GM12865 (cell line): ENCODE results near the gene ZW10.
"Not testable (repeated sequence)": the region's sequence is repeated elsewhere in the genome, so short reads cannot be mapped to it uniquely, and the experiment has no call there.

Experiments used
- DNase-seq: peaks from one replicate; pipeline ENCODE4 v3.0.0; 2010; ENCODE audit warnings: low read depth
- H3K4me3 ChIP-seq: 2 replicates; pipeline ENCODE4 v1.5.1; 2011; ENCODE audit warnings: mild to moderate bottlenecking, low read depth, low read length, control low read depth
- TF ChIP-seq, protein P1 (sequence below): IDR thresholded peaks from 2 replicates; pipeline ENCODE4 v1.5.1; 2011; ENCODE audit warnings: low read length, control low read depth, low read depth, inconsistent platforms; ENCODE audit not compliant: insufficient read depth; ENCODE audit errors: missing control alignments

ZW10 gene

DNA sequence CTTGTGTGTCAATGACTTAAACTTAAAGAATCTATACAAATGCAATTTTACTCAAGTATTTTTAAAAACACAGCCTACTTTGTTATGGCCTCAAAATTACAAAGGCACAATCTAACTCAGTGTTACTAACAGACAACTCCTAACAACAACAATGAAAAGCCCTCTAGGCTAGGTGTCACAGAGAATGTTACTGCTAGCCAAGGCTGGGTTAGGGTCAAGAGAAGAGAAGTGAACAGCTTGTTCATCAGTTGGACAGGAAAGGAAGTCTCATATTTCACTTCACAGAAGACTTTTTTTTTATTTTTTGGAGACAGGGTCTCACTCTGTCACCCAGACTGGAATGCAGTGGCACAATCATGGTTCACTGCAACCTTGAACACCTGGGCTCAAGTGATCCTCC lies 32.1 kb upstream of the ZW10 start:
- H3K4me3 ChIP-seq: no peak overlapping the region
- TF ChIP-seq, protein P1, sequence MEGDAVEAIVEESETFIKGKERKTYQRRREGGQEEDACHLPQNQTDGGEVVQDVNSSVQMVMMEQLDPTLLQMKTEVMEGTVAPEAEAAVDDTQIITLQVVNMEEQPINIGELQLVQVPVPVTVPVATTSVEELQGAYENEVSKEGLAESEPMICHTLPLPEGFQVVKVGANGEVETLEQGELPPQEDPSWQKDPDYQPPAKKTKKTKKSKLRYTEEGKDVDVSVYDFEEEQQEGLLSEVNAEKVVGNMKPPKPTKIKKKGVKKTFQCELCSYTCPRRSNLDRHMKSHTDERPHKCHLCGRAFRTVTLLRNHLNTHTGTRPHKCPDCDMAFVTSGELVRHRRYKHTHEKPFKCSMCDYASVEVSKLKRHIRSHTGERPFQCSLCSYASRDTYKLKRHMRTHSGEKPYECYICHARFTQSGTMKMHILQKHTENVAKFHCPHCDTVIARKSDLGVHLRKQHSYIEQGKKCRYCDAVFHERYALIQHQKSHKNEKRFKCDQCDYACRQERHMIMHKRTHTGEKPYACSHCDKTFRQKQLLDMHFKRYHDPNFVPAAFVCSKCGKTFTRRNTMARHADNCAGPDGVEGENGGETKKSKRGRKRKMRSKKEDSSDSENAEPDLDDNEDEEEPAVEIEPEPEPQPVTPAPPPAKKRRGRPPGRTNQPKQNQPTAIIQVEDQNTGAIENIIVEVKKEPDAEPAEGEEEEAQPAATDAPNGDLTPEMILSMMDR: no peak
- DNase-seq: no peak

DNA sequence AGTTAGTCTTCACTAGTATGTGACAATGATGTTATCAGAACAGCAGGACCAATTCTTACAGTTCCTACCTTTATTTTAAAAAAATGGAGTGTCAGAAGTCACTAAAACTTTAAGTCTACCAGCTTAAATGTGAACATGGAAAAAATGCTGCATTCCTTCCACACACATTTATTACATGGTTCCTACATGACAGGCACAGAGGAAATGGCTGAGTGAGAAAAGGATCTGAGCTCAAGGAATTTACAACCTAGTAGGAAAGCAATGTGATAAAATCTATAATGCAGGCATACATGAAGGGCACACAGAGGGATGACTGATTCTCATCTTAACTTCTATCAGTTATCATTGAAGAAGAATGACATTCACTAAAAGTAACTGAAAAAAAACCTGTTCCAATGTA lies 29.1 kb upstream of the ZW10 start:
- TF ChIP-seq, protein P1: no peak
- no peak overlapping the region for H3K4me3 ChIP-seq
- no peak for DNase-seq

DNA sequence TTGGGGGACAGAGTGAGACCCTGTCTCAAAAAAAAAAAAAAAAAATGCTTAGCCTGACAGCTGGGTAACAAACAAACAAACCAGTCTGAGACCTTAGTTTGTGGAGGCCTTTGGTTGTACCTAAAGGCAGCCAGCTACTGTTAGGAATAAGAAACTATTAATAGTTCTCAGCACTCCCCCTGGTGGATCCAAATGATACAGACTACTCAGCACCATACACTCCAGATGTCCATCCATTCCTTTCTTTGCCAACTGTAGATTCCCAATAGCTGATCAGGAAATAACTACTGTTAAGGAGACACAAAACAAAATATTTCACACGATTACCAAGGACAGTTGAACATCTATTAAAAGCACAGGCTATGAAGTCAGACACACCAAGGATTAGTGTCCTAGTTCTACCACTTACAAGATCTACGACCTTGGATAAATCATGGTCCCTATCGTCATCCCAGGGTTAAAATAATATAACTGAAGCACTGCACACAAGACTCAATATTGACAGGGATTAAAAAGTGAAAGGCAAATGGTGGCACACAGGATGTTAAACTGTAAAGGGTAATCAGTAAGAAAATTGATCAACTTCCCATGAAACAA lies 23.3 kb upstream of the ZW10 start:
- DNase-seq: peak; percentile 33
- TF ChIP-seq, protein P1: peak; percentile 63
- H3K4me3 ChIP-seq: no peak overlapping the region

DNA sequence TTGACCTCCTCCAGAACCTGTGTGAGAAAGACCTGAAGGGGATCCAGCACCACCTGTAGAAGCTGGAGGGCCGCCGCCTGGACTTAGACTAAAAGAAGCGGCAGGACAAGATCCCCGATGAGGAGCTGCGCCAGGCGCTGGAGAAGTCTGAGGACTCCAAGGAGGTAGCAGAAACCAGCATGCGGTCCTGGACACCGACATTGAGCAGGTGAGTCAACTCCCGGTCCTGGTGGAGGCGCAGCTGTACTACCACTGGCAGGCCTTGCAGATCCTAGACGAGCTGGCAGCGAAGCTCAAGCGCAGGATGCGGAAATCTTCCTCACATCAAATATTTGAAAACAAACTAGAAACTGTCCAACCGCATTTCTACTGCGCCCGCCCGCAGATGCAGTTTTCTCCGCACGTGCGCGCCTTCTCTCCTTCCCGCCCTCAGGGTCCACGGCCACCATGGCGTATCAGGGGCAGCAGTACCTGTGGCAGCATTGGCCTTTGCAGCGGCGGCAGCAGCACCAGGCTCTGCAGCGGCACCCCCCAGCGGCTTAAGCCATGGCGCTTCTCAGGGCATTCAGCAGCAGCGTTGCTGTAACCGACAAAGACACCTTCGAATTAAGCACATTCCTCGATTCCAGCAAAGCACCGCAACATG lies 16.3 kb upstream of the ZW10 start:
- TF ChIP-seq, protein P1: no peak
- H3K4me3 ChIP-seq: no peak overlapping the region
- DNase-seq: no peak

DNA sequence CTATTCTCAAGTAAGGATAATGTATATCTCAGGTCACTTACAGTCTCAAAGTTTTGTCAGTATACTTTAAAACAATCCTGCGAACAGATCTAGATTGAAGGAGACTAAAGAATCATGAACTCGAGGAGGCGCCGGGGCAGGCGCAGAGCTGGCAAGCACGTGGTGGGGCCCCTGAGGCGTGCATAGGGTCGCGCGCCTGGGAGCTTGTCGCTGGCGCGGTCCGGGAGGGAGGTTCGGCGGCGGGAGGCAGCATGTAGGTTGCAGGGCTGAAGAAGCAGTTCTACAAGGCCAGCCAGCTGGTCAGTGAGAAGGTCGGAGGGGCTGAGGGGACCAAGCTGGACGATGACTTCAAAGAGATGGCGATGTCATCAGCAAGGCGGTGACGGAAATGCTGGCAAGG lies 15.5 kb upstream of the ZW10 start:
- not testable (repeated sequence) for H3K4me3 ChIP-seq, DNase-seq

DNA sequence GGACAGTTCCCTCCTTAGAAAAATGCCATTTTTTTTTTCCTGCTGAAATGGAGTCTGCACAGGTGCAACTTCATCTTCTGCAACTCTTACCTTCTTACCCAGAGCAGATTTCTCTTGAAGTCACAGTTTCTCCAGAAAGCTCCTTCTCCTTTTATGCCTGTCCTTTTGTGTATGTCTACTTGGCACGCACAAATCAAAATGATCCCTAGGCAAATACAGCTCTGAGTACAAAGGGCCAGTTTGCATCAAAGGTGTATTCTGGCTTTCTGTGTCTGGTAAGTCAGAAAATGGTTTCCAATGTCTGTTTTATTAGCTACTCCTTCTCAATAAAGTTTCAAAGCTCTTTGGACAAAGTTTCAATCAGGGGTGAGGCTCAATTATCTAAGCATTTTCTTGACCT lies 8.6 kb upstream of the ZW10 start:
- no peak for DNase-seq
- no peak overlapping the region for H3K4me3 ChIP-seq
- TF ChIP-seq, protein P1: no peak

DNA sequence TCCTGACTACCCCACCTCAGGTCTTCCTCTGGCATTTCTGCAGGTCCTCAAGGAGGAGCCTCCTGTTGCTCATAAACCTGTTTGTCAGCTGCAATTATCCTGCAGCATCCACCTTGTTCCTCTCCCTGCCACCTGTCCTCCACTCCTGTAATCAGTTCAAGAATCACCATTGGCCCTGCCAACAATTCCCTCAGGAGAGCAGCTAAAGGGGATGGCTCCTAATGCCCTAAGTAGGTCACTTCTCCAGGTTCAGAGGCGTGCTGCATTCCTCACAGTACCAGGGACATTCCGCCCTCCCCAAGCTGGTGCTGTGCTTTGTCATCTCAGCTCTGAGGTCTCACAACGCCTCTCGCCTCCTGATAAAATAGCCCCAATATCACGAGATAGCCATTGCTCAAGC lies 8.2 kb upstream of the ZW10 start:
- H3K4me3 ChIP-seq: no peak overlapping the region
- DNase-seq: no peak
- TF ChIP-seq, protein P1: no peak
